Fibroblast of lung (primary cell): Measurements from ENCODE around the gene BICRA. TPM values are rescaled to one million over a fixed set of nuclear protein-coding genes. Genes with fewer than 3 reads are reported as not detected.
"Not testable (repeated sequence)": the region's sequence is repeated elsewhere in the genome, so short reads cannot be mapped to it uniquely, and the experiment has no call there.

ENCODE experiments used
- DNase-seq, 2 donors: peaks; one replicate each; pipeline versions ENCODE4 v3.0.0 to v3.0.0-alpha.2; 2010; ENCODE audit warnings: low read depth in 2 of 2
- H2AFZ ChIP-seq: 2 replicates; pipeline ENCODE4 v1.5.1; 2012; ENCODE audit warnings: low read length, control low read depth, inconsistent platforms
- H3K27ac ChIP-seq: 2 replicates; pipeline ENCODE4 v1.5.1; 2011; ENCODE audit warnings: low read length, control low read depth; ENCODE audit not compliant: insufficient read depth
- H3K27me3 ChIP-seq: 2 replicates; pipeline ENCODE4 v1.5.1; 2011; ENCODE audit warnings: mild to moderate bottlenecking, low read length; ENCODE audit not compliant: control insufficient read depth, insufficient read depth
- H3K36me3 ChIP-seq: 2 replicates; pipeline ENCODE4 v1.5.1; 2011; ENCODE audit warnings: low read length; ENCODE audit not compliant: control insufficient read depth, insufficient read depth
- H3K4me1 ChIP-seq: 2 replicates; pipeline ENCODE4 v1.5.1; 2011; ENCODE audit warnings: low read length; ENCODE audit not compliant: control insufficient read depth, insufficient read depth; ENCODE audit errors: extremely low read depth
- H3K4me2 ChIP-seq: 2 replicates; pipeline ENCODE4 v1.5.1; 2011; ENCODE audit warnings: low read length, control low read depth; ENCODE audit not compliant: insufficient read depth; ENCODE audit errors: extremely low read depth
- H3K4me3 ChIP-seq, 4 experiments: fragments of 200-600 bp in 1 of 4; sonication (generic) in 1 of 4; replicated peaks in 1 of 4; 2 replicates each; pipeline ENCODE4 v1.5.1; 2011 to 2016; ENCODE audit warnings: low read length in 4 of 4, low read depth in 3 of 4, mild to moderate bottlenecking in 3 of 4, control low read depth in 2 of 4, inconsistent platforms in 1 of 4, mixed read lengths in 1 of 4; ENCODE audit not compliant: insufficient read depth in 1 of 4; ENCODE audit errors: control extremely low read depth in 1 of 4
- H3K79me2 ChIP-seq: 2 replicates; pipeline ENCODE4 v1.5.1; 2012; ENCODE audit warnings: mild to moderate bottlenecking, low read length, inconsistent platforms; ENCODE audit not compliant: control insufficient read depth, insufficient read depth
- H3K9ac ChIP-seq: 2 replicates; pipeline ENCODE4 v1.5.1; 2011; ENCODE audit warnings: mild to moderate bottlenecking, low read length, control low read depth; ENCODE audit not compliant: insufficient read depth
- H3K9me3 ChIP-seq: 2 replicates; pipeline ENCODE4 v1.5.1; 2012; ENCODE audit warnings: low read depth, low read length; ENCODE audit not compliant: control insufficient read depth, insufficient read depth
- H4K20me1 ChIP-seq: 2 replicates; pipeline ENCODE4 v1.5.1; 2011; ENCODE audit warnings: low read length; ENCODE audit not compliant: control insufficient read depth, insufficient read depth; ENCODE audit errors: extremely low read depth
- CTCF ChIP-seq, 2 donors: IDR thresholded peaks in 1 of 2; conservative IDR thresholded peaks in 1 of 2; 1 replicate in 1 of 2; 2 replicates in 1 of 2; pipeline ENCODE4 v1.5.1; 2011 to 2012; ENCODE audit warnings: low read length in 2 of 2, control low read depth in 1 of 2, inconsistent platforms in 1 of 2, low read depth in 1 of 2, mild to moderate bottlenecking in 1 of 2
- EZH2 ChIP-seq: IDR thresholded peaks from 2 replicates; pipeline ENCODE4 v1.5.1; 2012; ENCODE audit warnings: low read length, control low read depth, mild to moderate bottlenecking; ENCODE audit errors: missing control alignments
- polyA plus RNA-seq, 2 donors: library from polyadenylated mRNA; depleted of rRNA in 1 of 2; stranded (reverse) in 1 of 2; unstranded in 1 of 2; fragments of >200 nt; gene quantifications; 2 replicates each; pipeline ENCODE4 v1.2.1, GENCODE V29; 2011 to 2012; ENCODE audit warnings: missing spikeins in 1 of 2
- total RNA-seq: library from RNA; depleted of rRNA; stranded (reverse); fragments of >200 nt; gene quantifications from 2 replicates; pipeline ENCODE4 v1.2.1, GENCODE V29; 2014

Gene BICRA
- total and polyA plus RNA-seq, 2 donors (not counting 1 experiment from before 2014, with no cell fraction given) = 0.44 to 3.8 TPM

GRCh38 chr19:47598407-47599349, 10.3 kb upstream of the BICRA start:
- H3K4me3 ChIP-seq = peak overlapping the region; percentile 40 to 69 (median 59)
- H3K4me2 ChIP-seq = peak overlapping the region; percentile 98
- peak overlapping the region; percentile 81 for H2AFZ ChIP-seq

GRCh38 chr19:47599671-47600245, 9.2 kb upstream of the BICRA start:
- not testable (repeated sequence) for H2AFZ ChIP-seq, DNase-seq

More at GRCh38 chr19:47598407-47599349, 10.3 kb upstream of the BICRA start:
- peak overlapping the region; percentile 40 for H3K9ac ChIP-seq
- H3K27ac ChIP-seq = peak overlapping the region; percentile 74
- TF ChIP-seq EZH2 (no peak), CTCF (conservative IDR thresholded peaks at IDR 0.05 in 1 of 2, IDR thresholded peaks at IDR 0.05 in 1 of 2; ENCODE audit: low read depth in 1 of 2, low read length in 2 of 2) (no peak)
- H4K20me1 ChIP-seq = no peaks in the 10 kb centered on the region
- peak; percentile 96 for DNase-seq
- no peaks in the 10 kb centered on the region for H3K36me3 ChIP-seq
- no peaks in the 10 kb centered on the region for H3K9me3 ChIP-seq
- no peaks in the 10 kb centered on the region for H3K27me3 ChIP-seq
- peaks cover 6% of the 10 kb centered on the region for H3K4me1 ChIP-seq
- no peaks in the 10 kb centered on the region for H3K79me2 ChIP-seq

GRCh38 chr19:47600246-47601179, 8.4 kb upstream of the BICRA start:
- H3K4me1 ChIP-seq = peaks cover 6% of the 10 kb centered on the region
- H3K36me3 ChIP-seq = no peaks in the 10 kb centered on the region
- no peaks in the 10 kb centered on the region for H3K27me3 ChIP-seq
- no peaks in the 10 kb centered on the region for H3K79me2 ChIP-seq
- H4K20me1 ChIP-seq = no peaks in the 10 kb centered on the region
- H3K4me3 ChIP-seq = peak overlapping the region; percentile 29 to 83 (median 59)
- no peaks in the 10 kb centered on the region for H3K9me3 ChIP-seq
- H3K27ac ChIP-seq = peak overlapping the region; percentile 74
- peak overlapping the region; percentile 66 for H3K4me2 ChIP-seq
- peak overlapping the region; percentile 2 for H2AFZ ChIP-seq
- TF ChIP-seq CTCF (conservative IDR thresholded peaks at IDR 0.05 in 1 of 2, IDR thresholded peaks at IDR 0.05 in 1 of 2; ENCODE audit: low read depth in 1 of 2, low read length in 2 of 2) (no peak), EZH2 (no peak)
- peak overlapping the region; percentile 49 for H3K9ac ChIP-seq
- DNase-seq = peak; percentile 98

More at GRCh38 chr19:47599671-47600245, 9.2 kb upstream of the BICRA start:
- Histone ChIP-seq H3K4me3 (peak overlapping the region; percentile 29 to 72 (median 59)), H3K27ac (peak overlapping the region; percentile 74), H3K4me2 (peak overlapping the region; percentile 98), H3K9ac (peak overlapping the region; percentile 49)
- not testable (repeated sequence) for H3K4me1 ChIP-seq, H3K27me3 ChIP-seq, H3K36me3 ChIP-seq, H3K9me3 ChIP-seq, H4K20me1 ChIP-seq, H3K79me2 ChIP-seq
